CD4-positive, alpha-beta T cell (primary cell): ENCODE measurements around the gene VPS37C. TPM values are rescaled to one million over a fixed set of nuclear protein-coding genes. Genes with fewer than 3 reads are reported as not detected.

Experiments
- ATAC-seq: fragments of 200-7000 bp; cut with Tn5 transposase; one replicate; pipeline ENCODE4 v1.10.0; 2022; ENCODE audit warnings: mild to moderate bottlenecking; ENCODE audit not compliant: poor library complexity
- CTCF ChIA-PET: fragments of 350-600 bp; sonication (Branson Sonifier 250); formaldehyde crosslinking; loops from one replicate; lab custom pipeline; 2021; ENCODE audit warnings: antibody characterized with exemption, inconsistent platforms; lab: Charles Lee
- POLR2A ChIA-PET: fragments of 350-600 bp; sonication (Branson Sonifier 250); formaldehyde crosslinking; loops from one replicate; lab custom pipeline; 2021; ENCODE audit warnings: antibody characterized with exemption, inconsistent platforms; lab: Charles Lee
- DNase-seq, 14 experiments: peaks; one replicate each; pipeline ENCODE4 v3.0.0-alpha.2; 2013 to 2020; ENCODE audit warnings: mixed read lengths in 2 of 14
- H3K27ac ChIP-seq, 2 donors: one replicate each; pipeline versions ENCODE4 v1.5.1 to v1.7.0; 2013; ENCODE audit warnings: low read length in 2 of 2, low read depth in 1 of 2, mild to moderate bottlenecking in 1 of 2
- H3K27me3 ChIP-seq, 2 experiments: 1 replicate in 1 of 2; 2 replicates in 1 of 2; pipeline versions ENCODE4 v1.6.1 to v1.7.0; 2013; ENCODE audit warnings: low read length in 2 of 2, control low read depth in 1 of 2, mild to moderate bottlenecking in 1 of 2, moderate library complexity in 1 of 2; ENCODE audit not compliant: insufficient read depth in 2 of 2, control insufficient read depth in 1 of 2
- H3K36me3 ChIP-seq: one replicate; pipeline ENCODE4 v1.6.1; 2013; ENCODE audit warnings: low read length, control low read depth; ENCODE audit not compliant: insufficient read depth
- H3K4me1 ChIP-seq: one replicate; pipeline ENCODE4 v1.6.1; 2013; ENCODE audit warnings: low read length, control low read depth; ENCODE audit not compliant: insufficient read depth
- H3K4me3 ChIP-seq: one replicate; pipeline ENCODE4 v1.5.1; 2013; ENCODE audit warnings: mild to moderate bottlenecking, low read length, moderate library complexity
- H3K9me3 ChIP-seq, 2 experiments: 1 replicate in 1 of 2; 2 replicates in 1 of 2; pipeline versions ENCODE4 v1.6.1 to v1.7.0; 2013; ENCODE audit warnings: low read length in 2 of 2, mild to moderate bottlenecking in 2 of 2, control low read depth in 1 of 2, moderate library complexity in 1 of 2; ENCODE audit not compliant: control insufficient read depth in 1 of 2, insufficient read depth in 1 of 2
- H3K27ac Mint-ChIP-seq: one replicate; pipeline ENCODE4 v1.8.0; 2020; ENCODE audit warnings: mixed read lengths
- H3K27me3 Mint-ChIP-seq: one replicate; pipeline ENCODE4 v1.8.0; 2021; ENCODE audit warnings: mixed read lengths
- H3K36me3 Mint-ChIP-seq: one replicate; pipeline ENCODE4 v1.8.0; 2021; ENCODE audit warnings: low read depth, mixed read lengths
- H3K4me1 Mint-ChIP-seq: one replicate; pipeline ENCODE4 v1.8.0; 2021; ENCODE audit warnings: low read depth, mixed read lengths
- H3K4me3 Mint-ChIP-seq: one replicate; pipeline ENCODE4 v1.8.0; 2020; ENCODE audit warnings: mild to moderate bottlenecking, mixed read lengths
- H3K9me3 Mint-ChIP-seq: one replicate; pipeline ENCODE4 v1.8.0; 2020; ENCODE audit warnings: mixed read lengths
- intact Hi-C, 2 experiments: fragments of 100-400 bp; cut with DNase I in 1 of 2; cut with micrococcal nuclease in 1 of 2; formaldehyde crosslinking; loops; one replicate each; pipeline versions ENCODE4 v1.15.1 to v1.9.0; 2023 to 2025; cut with DNase I, micrococcal nuclease
- total RNA-seq, 174 experiments: library from RNA in 2 of 174; stranded (reverse) in 2 of 174; gene quantifications; one replicate each; pipeline ENCODE4 v1.2.3 and lab custom pipeline; 2021 to 2026
- TF ChIP-seq, protein P1 (sequence below): fragments of 200-600 bp; IDR thresholded peaks from one replicate; pipeline ENCODE4 v1.8.0; 2022; ENCODE audit warnings: antibody characterized with exemption, mild to moderate bottlenecking

Gene VPS37C
- total RNA-seq, 2 experiments from 2014 or later: 1.8 to 2.0 TPM

DNA sequence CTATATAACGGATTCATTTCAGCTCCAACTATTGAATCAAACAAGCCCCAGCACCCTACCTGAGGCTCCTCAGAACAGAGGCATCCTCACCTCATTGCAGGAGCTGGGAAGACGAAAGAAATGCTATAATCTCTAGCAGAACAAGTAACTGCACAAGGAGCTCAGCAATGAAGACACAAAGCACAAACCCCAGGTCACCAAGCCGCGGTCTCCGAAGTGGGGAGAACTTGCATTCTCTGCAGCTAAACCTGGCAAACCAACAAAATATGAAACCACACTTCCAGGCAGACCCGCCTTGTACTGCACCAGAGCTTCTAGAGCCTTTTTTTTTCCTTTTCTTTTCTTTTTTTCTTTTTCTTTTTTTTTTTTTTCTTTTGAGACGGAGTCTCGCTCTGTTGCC, 80.7 kb downstream of the VPS37C start:
- Mint-ChIP-seq H3K4me3 (peak overlapping the region; percentile 91), H3K9me3 (peaks cover 3% of the 10 kb centered on the region), H3K36me3 (no peaks in the 10 kb centered on the region), H3K27me3 (no peaks in the 10 kb centered on the region), H3K27ac (peak overlapping the region; percentile 98), H3K4me1 (peaks cover 84% of the 10 kb centered on the region)
- H3K4me3 ChIP-seq: peak overlapping the region; percentile 53
- H3K27ac ChIP-seq: peak overlapping the region; percentile 90 to 94
- no peaks in the 10 kb centered on the region for H3K27me3 ChIP-seq
- intact Hi-C loops: loop anchor here (2.0 to 5.0 kb wide), 3 partner anchors 38 to 107 kb away; no protein-coding TSS in a partner anchor
- H3K36me3 ChIP-seq: no peaks in the 10 kb centered on the region
- CTCF ChIA-PET: interaction anchor here (0.6 to 3.3 kb wide), 17 partner anchors 10 to 164 kb away, joined by 3 to 19 read pairs (median 4); partner anchors contain the start of genes CD5 and CD6
- peak in 12 of 14 experiments; percentile 28 to 79 (median 61) for DNase-seq
- POLR2A ChIA-PET: interaction anchor here (0.7 to 14.5 kb wide), 36 partner anchors 10 to 349 kb away, joined by 3 to 237 read pairs (median 9); partner anchors contain the start of genes CD5, CPSF7, PRPF19 and SDHAF2
- peak; percentile 28 for ATAC-seq
- peaks cover 71% of the 10 kb centered on the region for H3K4me1 ChIP-seq
- H3K9me3 ChIP-seq: no peaks in the 10 kb centered on the region
- TF ChIP-seq, protein P1, sequence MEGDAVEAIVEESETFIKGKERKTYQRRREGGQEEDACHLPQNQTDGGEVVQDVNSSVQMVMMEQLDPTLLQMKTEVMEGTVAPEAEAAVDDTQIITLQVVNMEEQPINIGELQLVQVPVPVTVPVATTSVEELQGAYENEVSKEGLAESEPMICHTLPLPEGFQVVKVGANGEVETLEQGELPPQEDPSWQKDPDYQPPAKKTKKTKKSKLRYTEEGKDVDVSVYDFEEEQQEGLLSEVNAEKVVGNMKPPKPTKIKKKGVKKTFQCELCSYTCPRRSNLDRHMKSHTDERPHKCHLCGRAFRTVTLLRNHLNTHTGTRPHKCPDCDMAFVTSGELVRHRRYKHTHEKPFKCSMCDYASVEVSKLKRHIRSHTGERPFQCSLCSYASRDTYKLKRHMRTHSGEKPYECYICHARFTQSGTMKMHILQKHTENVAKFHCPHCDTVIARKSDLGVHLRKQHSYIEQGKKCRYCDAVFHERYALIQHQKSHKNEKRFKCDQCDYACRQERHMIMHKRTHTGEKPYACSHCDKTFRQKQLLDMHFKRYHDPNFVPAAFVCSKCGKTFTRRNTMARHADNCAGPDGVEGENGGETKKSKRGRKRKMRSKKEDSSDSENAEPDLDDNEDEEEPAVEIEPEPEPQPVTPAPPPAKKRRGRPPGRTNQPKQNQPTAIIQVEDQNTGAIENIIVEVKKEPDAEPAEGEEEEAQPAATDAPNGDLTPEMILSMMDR: no peak

Other genes starting within 250 kb of the VPS37C start
- gene TMEM109, start 247.3 kb downstream of the VPS37C start, total RNA-seq: 10 to 100 TPM; 27.8 to 32.9 TPM
- gene TMEM132A, start 237.0 kb downstream of the VPS37C start, total RNA-seq: not detected
- 10 to 100 TPM; 10.5 to 11.9 TPM for gene SLC15A3, start 209.2 kb downstream of the VPS37C start, total RNA-seq
- 100 to 1,000 TPM; 814 to 827 TPM for gene CD6, start 189.7 kb downstream of the VPS37C start, total RNA-seq
- gene CD5, start 58.9 kb downstream of the VPS37C start, total RNA-seq: 100 to 1,000 TPM; 421 to 423 TPM
- not detected for gene PGA3, start 42.1 kb upstream of the VPS37C start, total RNA-seq
- gene PGA4, start 60.9 kb upstream of the VPS37C start, total RNA-seq: not detected
- not detected for gene PGA5, start 79.7 kb upstream of the VPS37C start, total RNA-seq
- gene VWCE, start 133.9 kb upstream of the VPS37C start, total RNA-seq: 1 to 10 TPM in 1 of 2 experiments, under 1 TPM in 1; 0.64 to 1.0 TPM
- 100 to 1,000 TPM; 140 to 147 TPM for gene DDB1, start 171.7 kb upstream of the VPS37C start, total RNA-seq
- gene TKFC, start 171.8 kb upstream of the VPS37C start, total RNA-seq: 10 to 100 TPM; 21.8 to 26.3 TPM
- gene CYB561A3, start 200.5 kb upstream of the VPS37C start, total RNA-seq: 10 to 100 TPM; 24.4 to 25.8 TPM
- 10 to 100 TPM; 59.2 to 60.9 TPM for gene TMEM138, start 200.9 kb upstream of the VPS37C start, total RNA-seq
- gene TMEM216, start 231.2 kb upstream of the VPS37C start, total RNA-seq: 1 to 10 TPM; 3.4 to 3.8 TPM